Measurements from ENCODE around the gene VANGL1.

VANGL1 gene

DNA sequence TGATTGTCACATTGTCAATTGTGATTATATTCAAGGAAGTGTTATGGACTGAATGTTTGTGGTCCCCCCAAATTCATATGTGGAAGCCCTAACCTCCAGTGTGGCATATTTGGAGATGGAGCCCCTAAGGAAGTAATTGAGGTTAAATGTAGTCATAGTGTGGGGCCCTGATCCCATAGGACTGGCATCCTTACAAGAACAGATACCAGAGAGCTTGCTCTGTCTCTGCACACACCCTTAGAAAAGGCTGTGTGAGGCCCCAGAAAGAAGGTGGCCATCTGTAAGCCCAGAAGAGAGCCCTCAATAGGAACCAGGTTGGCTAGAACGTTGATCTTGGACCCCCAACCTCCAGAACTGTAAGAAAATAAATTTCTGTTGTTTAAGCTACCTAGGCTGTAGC lies 28.1 kb downstream of the VANGL1 start:
- ATAC-seq, result no peak
- Mint-ChIP-seq H3K4me3 (no peak overlapping the region), H3K27ac (no peak overlapping the region), H3K9me3 (peaks cover 3% of the 10 kb centered on the region), H3K36me3 (no peaks in the 10 kb centered on the region), H3K4me1 (no peaks in the 10 kb centered on the region)
- DNase-seq (ENCODE audit: low spot score in 2 of 2), result no peak

DNA sequence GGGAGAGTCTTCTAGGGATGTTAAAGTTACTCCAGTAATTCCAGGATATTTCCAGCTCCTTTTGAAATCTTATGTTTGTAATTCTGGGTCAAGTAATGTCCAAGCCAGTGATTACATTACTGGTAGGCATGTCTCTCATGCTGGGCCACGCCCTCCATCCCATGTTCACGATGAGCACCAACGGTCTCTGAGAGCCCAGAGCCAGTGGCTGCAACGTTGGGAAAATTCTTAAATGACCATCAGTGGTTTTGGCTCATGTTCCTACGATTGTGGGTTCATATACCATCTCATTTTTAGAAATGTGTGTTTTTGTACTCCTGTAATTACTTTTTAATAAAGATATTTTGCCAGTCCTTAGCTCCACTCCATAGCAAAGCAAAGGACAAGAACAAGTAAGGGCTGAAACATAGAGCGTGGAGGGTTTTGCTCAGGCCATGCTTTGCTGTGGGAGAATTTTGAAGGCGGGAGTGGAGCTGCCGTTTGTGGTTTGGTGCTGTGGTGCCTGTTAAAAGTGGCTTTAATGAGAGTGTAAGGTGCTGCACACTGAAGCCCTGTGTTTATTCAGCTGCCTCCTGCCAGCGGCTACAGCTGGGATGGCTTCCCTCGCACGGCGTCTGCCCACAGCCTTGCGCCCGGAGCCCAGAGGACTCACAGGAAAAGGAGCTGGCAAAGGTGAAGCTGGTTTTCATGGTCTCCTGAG lies 28.9 kb downstream of the VANGL1 start:
- no peaks in the 10 kb centered on the region for H3K36me3 Mint-ChIP-seq
- no peaks in the 10 kb centered on the region for H3K4me1 Mint-ChIP-seq
- DNase-seq (ENCODE audit: low spot score in 2 of 2), result no peak
- H3K4me3 Mint-ChIP-seq, result no peak overlapping the region
- no peak overlapping the region for H3K27ac Mint-ChIP-seq
- no peak for ATAC-seq
- peaks cover 3% of the 10 kb centered on the region for H3K9me3 Mint-ChIP-seq

DNA sequence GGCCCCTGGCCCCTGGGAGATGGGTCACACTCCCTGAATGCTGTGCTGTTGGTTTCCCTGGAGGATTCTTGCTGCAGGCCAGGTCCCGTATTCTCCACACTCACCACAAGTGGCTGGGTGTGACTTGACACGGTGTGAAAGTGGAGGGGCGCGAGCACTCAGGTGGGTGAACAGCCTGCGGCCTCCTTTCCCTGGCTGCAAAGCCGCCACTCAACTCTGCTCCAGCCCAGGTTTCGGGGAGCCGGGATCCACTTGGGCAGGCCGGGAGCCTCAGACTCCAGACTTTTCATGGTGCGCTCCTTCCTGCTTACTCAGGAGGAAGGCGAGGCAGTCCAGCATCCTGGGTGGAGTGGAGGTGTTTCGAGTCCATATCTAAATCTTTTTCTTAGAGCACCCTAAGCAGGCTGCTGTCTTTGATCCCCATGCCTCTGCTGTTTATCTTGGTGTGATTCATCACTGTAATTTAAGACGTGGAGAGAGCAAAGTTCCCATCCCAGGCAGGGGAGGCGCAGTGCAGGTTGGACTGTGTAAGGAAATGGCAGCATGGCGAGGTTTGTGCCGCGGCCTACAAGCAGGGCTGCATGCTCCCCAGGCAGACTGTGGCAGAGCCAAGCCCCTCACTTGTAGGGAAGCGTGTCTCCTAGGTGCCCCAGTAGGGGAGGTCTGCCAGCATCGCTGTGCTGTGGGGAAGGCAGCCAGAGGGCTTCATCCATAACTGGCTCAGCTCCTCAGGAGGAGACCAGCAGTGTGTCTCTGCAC lies 29.6 kb downstream of the VANGL1 start:
- DNase-seq (ENCODE audit: low spot score in 2 of 2), result no peak
- peak; percentile 36 for ATAC-seq
- Mint-ChIP-seq H3K36me3 (no peaks in the 10 kb centered on the region), H3K27ac (no peak overlapping the region), H3K4me3 (no peak overlapping the region), H3K9me3 (peaks cover 3% of the 10 kb centered on the region), H3K4me1 (no peaks in the 10 kb centered on the region)

DNA sequence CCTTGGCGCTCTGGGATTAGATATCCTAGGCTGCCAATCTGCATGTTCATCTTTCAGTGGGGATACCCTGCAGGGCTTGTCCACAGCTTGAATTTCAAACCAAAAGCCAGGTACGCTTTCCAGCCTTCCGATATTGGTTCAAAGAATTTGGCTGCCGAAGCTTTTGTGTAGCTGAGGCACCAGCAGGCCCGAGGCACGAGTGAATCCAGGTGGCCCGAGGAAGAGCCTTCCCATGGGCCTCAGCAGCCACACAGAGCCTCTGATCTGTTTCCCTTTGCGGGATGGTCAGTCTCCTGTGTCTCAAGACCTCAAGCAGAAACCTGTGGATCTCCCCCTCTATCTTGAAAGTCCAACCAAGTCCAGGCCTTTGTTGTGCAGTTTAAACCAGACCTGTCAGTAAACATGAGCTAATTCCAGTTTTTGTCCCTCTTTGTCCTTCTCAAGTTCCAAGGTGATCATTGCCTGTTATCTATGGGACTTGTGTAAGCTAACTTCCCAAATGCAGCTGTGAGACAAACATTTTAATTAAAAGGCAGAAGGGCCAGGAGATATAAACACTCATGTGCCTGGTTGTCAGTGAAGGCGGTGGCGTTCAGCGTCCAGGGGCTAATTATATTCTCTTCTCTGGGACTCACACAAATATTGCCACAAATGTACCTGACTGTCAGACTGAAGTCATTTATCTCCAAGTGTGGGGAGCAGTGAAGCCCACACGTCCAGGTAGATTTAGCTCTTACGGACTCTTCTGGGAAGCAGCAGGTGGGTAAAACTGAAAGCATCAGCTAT lies 30.6 kb downstream of the VANGL1 start:
- H3K36me3 Mint-ChIP-seq, result no peaks in the 10 kb centered on the region
- H3K27ac Mint-ChIP-seq, result no peak overlapping the region
- peaks cover 3% of the 10 kb centered on the region for H3K9me3 Mint-ChIP-seq
- H3K4me1 Mint-ChIP-seq, result no peaks in the 10 kb centered on the region
- no peak for ATAC-seq
- H3K4me3 Mint-ChIP-seq, result no peak overlapping the region
- no peak for DNase-seq (ENCODE audit: low spot score in 2 of 2)

DNA sequence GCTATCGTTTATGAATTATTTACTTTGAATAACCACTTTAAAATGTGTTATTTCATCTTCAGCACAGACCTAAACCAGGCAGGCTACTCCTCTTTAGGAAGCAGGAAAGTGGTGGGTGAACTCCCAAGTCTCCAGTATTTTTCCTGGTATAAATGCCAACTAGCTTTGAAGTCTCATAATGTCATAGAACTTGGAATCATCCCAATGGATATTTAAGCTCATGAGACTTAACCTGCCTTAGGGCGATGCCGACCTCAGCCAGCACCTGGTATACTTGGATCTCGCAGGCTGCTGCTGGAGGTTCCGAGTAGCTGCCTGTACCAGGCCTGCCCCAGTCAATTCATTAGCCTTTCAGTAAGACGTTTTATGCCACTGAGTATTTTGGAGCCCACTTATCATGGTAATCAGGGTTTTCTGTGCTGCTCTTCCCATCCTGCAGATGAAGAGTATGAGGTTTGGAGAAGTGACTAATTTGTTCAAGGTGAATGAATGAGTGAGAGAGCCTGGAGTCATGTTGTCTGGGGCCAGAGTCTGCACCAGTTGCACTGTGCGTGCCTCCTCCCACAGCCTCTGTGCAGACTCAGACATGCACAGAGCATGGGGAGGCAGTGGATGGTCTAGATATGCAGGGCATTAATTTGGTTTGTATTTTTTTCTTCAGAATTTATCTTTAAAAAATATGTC lies 34.9 kb downstream of the VANGL1 start:
- ATAC-seq, result no peak
- Mint-ChIP-seq H3K27ac (no peak overlapping the region), H3K4me1 (peaks cover 5% of the 10 kb centered on the region)

DNA sequence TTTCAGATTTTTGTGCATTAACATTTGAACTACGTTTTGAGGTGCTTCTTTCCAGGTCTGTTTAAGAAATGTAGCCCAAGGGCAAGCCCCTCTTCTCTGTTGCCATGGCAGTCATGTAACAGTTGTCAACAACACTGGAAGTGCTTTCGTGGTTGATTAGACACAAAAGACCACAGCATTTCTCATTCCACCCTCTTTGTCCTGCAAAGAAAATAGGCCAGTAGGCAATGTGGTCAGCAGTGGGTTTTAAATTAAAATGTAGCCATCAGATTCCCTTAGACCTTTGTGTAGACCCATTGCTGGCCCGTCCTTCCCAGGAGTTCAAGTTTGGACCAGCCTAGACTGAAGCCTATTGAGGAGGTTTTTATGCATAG lies 35.4 kb downstream of the VANGL1 start:
- Mint-ChIP-seq H3K4me1 (peaks cover 5% of the 10 kb centered on the region), H3K27ac (no peak overlapping the region), H3K4me3 (no peak overlapping the region), H3K9me3 (no peaks in the 10 kb centered on the region), H3K36me3 (no peaks in the 10 kb centered on the region)
- DNase-seq (ENCODE audit: low spot score in 2 of 2) (no peak), ATAC-seq (no peak)

More for the DNA sequence above, 34.9 kb downstream of the VANGL1 start:
- no peak for DNase-seq (ENCODE audit: low spot score in 2 of 2)
- H3K36me3 Mint-ChIP-seq, result no peaks in the 10 kb centered on the region
- H3K9me3 Mint-ChIP-seq, result no peaks in the 10 kb centered on the region
- H3K4me3 Mint-ChIP-seq, result no peak overlapping the region

DNA sequence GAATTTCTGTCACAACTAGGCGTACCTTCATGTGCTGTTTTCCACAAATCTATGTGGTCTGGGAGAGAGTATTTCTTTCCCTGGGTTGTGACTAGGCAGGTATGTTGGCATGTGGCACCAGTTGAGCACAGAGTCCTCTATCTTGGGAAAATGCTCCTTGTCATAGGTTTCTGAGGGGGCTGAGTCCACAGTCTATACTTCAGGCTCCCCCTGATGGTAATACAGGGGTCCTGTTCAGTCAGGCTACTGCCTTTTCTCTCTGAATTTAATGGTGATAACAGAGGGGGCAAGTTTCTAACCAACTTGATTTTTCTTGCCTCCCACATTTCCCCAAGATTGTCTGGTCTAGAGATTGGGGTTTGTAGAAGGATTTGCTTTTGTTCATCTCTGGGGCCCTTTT lies 35.8 kb downstream of the VANGL1 start:
- Mint-ChIP-seq H3K36me3 (no peaks in the 10 kb centered on the region), H3K27ac (no peak overlapping the region), H3K4me3 (no peak overlapping the region), H3K9me3 (no peaks in the 10 kb centered on the region), H3K4me1 (peaks cover 5% of the 10 kb centered on the region)
- ATAC-seq (no peak), DNase-seq (ENCODE audit: low spot score in 2 of 2) (no peak)

DNA sequence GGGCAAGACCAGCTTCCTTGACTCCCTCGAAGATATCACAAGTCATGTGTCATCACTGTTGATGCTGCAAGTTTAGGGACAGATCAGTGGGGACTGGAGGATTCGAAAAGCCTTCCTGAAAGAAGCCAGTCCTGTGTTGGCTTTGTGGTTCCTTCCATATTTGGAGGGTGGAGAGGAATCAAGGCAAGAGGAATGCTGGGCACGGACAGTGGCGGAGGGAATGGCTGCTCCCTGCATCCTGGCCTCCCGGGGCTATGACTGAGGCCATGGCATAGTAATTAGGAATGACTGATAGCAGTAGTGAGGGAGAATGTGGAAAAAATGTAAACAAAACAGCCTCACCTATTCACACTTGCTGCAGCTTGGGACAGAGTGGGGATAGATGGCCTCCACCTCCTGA lies 36.4 kb downstream of the VANGL1 start:
- ATAC-seq (no peak), DNase-seq (ENCODE audit: low spot score in 2 of 2) (no peak)
- no peaks in the 10 kb centered on the region for H3K36me3 Mint-ChIP-seq
- H3K9me3 Mint-ChIP-seq, result no peaks in the 10 kb centered on the region
- peaks cover 5% of the 10 kb centered on the region for H3K4me1 Mint-ChIP-seq
- no peak overlapping the region for H3K4me3 Mint-ChIP-seq
- no peak overlapping the region for H3K27ac Mint-ChIP-seq

DNA sequence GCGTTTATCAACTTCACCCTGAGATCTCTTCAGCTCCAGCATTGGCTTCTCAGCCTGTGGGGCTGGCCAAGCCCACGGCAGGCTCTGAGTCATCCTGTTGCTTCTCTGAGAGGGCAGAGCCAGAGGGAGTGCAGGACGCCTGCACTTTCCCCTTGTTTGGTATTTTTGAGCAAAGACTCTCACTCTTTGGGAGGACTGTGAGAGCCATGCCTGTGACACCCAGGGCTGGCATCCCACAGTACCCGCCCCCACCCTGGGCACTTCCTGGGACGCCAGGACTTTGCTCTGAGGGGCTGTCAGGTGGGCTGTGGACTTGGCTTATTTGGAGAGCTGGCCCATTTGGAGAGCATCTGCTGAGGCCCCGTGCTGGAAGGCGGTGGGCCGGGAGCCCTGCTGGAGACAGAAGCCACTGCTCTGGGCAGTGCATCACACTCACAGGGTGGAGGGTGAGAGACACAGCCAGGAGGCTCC lies 37.4 kb downstream of the VANGL1 start:
- Mint-ChIP-seq H3K4me3 (no peak overlapping the region), H3K36me3 (no peaks in the 10 kb centered on the region), H3K27ac (peak overlapping the region; percentile 35), H3K9me3 (no peaks in the 10 kb centered on the region), H3K4me1 (peaks cover 5% of the 10 kb centered on the region)
- DNase-seq (ENCODE audit: low spot score in 2 of 2) (no peak), ATAC-seq (peak; percentile 52)

DNA sequence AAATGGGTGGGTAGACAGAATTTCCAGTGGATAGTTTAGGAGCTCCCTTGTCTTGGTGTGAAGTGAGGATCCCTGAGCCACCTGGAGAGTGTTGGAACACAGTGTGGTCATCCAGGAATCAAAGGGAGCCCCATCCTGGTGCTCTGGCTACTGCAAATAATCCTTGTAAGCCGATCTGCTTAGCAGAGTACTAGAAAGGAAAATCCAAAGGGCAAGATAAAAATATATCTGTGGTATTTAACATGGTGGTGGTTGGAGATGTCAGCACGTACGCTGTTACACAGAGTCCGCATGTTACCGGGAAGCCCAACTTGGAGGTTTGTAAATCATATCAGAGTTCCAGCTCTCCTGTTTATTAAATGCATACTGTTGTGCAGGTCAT lies 39.0 kb downstream of the VANGL1 start:
- peaks cover 5% of the 10 kb centered on the region for H3K36me3 Mint-ChIP-seq
- H3K27ac Mint-ChIP-seq, result no peak overlapping the region
- DNase-seq (ENCODE audit: low spot score in 2 of 2), result no peak
- H3K9me3 Mint-ChIP-seq, result no peaks in the 10 kb centered on the region
- ATAC-seq, result no peak
- peaks cover 5% of the 10 kb centered on the region for H3K4me1 Mint-ChIP-seq
- H3K4me3 Mint-ChIP-seq, result no peak overlapping the region

DNA sequence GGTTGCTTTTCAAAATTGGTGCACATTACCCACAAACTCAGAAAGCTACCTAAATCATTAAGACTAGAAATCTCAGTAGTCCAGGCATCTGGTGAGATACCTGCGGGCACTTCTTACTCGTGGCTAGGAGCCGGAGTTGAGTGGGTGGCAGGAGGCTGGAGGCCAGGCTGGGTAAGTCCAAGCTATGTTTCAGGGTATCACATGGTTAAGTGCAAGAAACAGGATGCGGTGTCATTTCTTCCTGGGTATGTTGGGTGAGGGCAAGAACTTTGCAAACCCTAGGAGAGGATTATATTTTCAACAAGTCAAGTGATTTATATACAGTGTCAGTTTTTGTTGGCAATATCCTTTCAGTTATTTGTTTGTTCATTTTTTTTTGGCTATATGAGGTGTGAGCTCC lies 41.0 kb downstream of the VANGL1 start:
- ATAC-seq, result no peak
- peaks cover 5% of the 10 kb centered on the region for H3K36me3 Mint-ChIP-seq
- H3K4me3 Mint-ChIP-seq, result no peak overlapping the region

DNA sequence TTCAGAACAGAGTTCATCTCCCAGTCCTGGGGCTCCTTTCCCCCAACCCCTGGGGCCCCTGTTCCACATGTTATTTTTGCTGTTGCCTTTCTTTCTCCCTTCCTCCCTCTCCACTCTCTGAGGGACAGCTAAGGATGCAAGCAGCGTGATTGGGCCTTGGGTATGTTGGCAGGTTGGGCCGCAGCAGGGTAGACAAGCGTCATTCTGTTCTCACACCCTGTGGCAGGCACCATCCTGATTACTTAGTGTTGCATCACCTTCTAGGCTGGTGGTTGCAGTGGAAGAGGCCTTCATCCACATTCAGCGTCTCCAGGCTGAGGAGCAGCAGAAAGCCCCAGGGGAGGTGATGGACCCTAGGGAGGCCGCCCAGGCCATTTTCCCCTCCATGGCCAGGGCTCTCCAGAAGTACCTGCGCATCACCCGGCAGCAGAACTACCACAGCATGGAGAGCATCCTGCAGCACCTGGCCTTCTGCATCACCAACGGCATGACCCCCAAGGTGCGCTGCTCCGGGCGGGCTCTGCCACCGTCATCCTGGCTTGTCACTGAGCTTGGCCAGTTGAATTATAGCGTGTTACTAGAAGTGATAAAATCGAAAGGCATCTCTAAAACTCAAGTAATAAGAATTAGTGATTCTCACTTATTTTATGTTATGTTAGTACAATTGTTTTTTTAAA lies 43.4 kb downstream of the VANGL1 start:
- H3K4me3 Mint-ChIP-seq, result no peak overlapping the region
- no peak for ATAC-seq

More for the DNA sequence above, 41.0 kb downstream of the VANGL1 start:
- no peak for DNase-seq (ENCODE audit: low spot score in 2 of 2)
- peaks cover 5% of the 10 kb centered on the region for H3K4me1 Mint-ChIP-seq
- H3K27ac Mint-ChIP-seq, result peak overlapping the region; percentile 14
- H3K9me3 Mint-ChIP-seq, result no peaks in the 10 kb centered on the region

DNA sequence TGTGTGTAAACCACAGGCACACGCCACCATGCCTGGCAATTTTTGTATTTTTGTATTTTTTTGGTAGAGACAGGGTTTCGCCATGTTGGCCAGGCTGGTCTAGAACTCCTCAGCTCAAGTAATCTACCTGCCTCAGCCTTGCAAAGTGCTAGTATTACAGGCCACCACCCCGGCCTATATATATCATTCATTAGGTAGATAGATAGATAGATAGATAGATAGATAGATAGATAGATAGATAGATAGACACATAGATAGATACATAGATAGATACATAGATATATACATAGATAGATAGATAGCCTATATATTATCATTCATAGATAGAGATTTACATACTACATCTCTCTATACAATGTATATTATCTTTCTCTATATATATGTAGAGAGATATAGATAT lies 46.0 kb downstream of the VANGL1 start:
- DNase-seq (ENCODE audit: low spot score in 2 of 2), result no peak
- Mint-ChIP-seq H3K4me1 (no peaks in the 10 kb centered on the region), H3K9me3 (no peaks in the 10 kb centered on the region), H3K4me3 (no peak overlapping the region), H3K27ac (no peak overlapping the region), H3K36me3 (peaks cover 5% of the 10 kb centered on the region)
- no peak for ATAC-seq

More for the DNA sequence above, 43.4 kb downstream of the VANGL1 start:
- no peak for DNase-seq (ENCODE audit: low spot score in 2 of 2)
- no peaks in the 10 kb centered on the region for H3K9me3 Mint-ChIP-seq
- H3K36me3 Mint-ChIP-seq, result peaks cover 5% of the 10 kb centered on the region
- H3K4me1 Mint-ChIP-seq, result no peaks in the 10 kb centered on the region
- no peak overlapping the region for H3K27ac Mint-ChIP-seq

DNA sequence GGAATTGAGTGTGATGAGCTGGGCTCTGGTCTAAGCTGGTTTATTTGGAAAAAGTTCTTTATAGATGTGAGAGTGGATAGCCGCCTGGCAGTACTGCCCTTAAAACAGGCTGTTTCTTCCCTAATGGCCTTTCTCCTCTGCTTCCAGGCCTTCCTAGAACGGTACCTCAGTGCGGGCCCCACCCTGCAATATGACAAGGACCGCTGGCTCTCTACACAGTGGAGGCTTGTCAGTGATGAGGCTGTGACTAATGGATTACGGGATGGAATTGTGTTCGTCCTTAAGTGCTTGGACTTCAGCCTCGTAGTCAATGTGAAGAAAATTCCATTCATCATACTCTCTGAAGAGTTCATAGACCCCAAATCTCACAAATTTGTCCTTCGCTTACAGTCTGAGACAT lies 49.2 kb downstream of the VANGL1 start:
- no peaks in the 10 kb centered on the region for H3K4me1 Mint-ChIP-seq
- DNase-seq (ENCODE audit: low spot score in 2 of 2), result no peak
- H3K36me3 Mint-ChIP-seq, result no peaks in the 10 kb centered on the region
- no peaks in the 10 kb centered on the region for H3K9me3 Mint-ChIP-seq
- H3K4me3 Mint-ChIP-seq, result no peak overlapping the region
- H3K27ac Mint-ChIP-seq, result no peak overlapping the region
- no peak for ATAC-seq

DNA sequence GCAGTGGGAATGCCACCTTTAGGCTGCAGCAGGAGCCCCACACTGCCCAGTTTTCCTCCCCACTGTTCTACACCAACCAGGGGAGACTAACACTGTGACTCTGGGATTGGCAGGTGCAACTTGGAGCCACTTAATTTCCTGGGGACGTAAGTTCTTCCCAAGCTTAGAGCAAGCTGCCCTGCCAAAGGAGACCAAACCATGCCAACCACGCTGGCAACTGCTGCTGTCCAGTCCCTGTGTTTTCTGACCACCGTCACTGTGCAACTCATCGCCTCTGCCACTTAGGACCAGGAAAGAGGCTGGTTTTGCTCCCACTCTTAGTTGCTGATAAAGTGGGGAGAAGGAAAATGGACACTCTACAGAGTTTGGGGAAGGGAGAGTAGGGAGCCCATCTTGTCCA lies 50.5 kb downstream of the VANGL1 start:
- no peaks in the 10 kb centered on the region for H3K4me1 Mint-ChIP-seq
- H3K27ac Mint-ChIP-seq, result no peak overlapping the region
- H3K36me3 Mint-ChIP-seq, result no peaks in the 10 kb centered on the region
- no peak overlapping the region for H3K4me3 Mint-ChIP-seq
- H3K9me3 Mint-ChIP-seq, result no peaks in the 10 kb centered on the region
- ATAC-seq (no peak), DNase-seq (ENCODE audit: low spot score in 2 of 2) (no peak)

Measured in stimulated activated effector memory CD8-positive, alpha-beta T cell treated with anti-CD3 and anti-CD28 coated beads, Interleukin-12 subunit alpha, Interleukin-12 subunit beta, amount 100 ng/mL, for 72 hours (primary cell).